ENCODE results near the gene PAK1. TPM values are rescaled to one million over a fixed set of nuclear protein-coding genes. Genes with fewer than 3 reads are reported as not detected.

PAK1 gene
- polyA plus RNA-seq, 1 donor (not counting 4 experiments of a cell fraction or from before 2014, with no cell fraction given) = 78.2 TPM

- H3K9me1 ChIP-seq (ENCODE audit: control insufficient read depth, extremely low read depth, insufficient read depth, low read length) = no peaks in the 10 kb centered on the region
- TF ChIP-seq EZH2 (IDR thresholded peaks at IDR 0.05; ENCODE audit: low read length) = no peak
- TF ChIP-seq, protein P1, sequence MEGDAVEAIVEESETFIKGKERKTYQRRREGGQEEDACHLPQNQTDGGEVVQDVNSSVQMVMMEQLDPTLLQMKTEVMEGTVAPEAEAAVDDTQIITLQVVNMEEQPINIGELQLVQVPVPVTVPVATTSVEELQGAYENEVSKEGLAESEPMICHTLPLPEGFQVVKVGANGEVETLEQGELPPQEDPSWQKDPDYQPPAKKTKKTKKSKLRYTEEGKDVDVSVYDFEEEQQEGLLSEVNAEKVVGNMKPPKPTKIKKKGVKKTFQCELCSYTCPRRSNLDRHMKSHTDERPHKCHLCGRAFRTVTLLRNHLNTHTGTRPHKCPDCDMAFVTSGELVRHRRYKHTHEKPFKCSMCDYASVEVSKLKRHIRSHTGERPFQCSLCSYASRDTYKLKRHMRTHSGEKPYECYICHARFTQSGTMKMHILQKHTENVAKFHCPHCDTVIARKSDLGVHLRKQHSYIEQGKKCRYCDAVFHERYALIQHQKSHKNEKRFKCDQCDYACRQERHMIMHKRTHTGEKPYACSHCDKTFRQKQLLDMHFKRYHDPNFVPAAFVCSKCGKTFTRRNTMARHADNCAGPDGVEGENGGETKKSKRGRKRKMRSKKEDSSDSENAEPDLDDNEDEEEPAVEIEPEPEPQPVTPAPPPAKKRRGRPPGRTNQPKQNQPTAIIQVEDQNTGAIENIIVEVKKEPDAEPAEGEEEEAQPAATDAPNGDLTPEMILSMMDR (optimal IDR thresholded peaks at IDR 0.05 in 1 of 3, IDR thresholded peaks at IDR 0.05 in 1 of 3, conservative IDR thresholded peaks at IDR 0.05 in 1 of 3; ENCODE audit: extremely low read depth in 1 of 3, insufficient read depth in 2 of 3, low read length in 3 of 3) = no peak
- H3K9me3 ChIP-seq (ENCODE audit: control insufficient read depth, low read depth, low read length) = no peaks in the 10 kb centered on the region
- H3K27me3 ChIP-seq (ENCODE audit: control insufficient read depth, extremely low read depth, insufficient read depth, low read length) = no peaks in the 10 kb centered on the region
- H4K20me1 ChIP-seq (ENCODE audit: control insufficient read depth, extremely low read depth, insufficient read depth, low read length) = no peaks in the 10 kb centered on the region
- DNase-seq (ENCODE audit: low read depth, low spot score) (no peak), FAIRE-seq (no peak)
- H2AFZ ChIP-seq (ENCODE audit: control insufficient read depth, low read length) = peak overlapping the region; percentile 93
- dilution Hi-C loops (cut with MboI; ENCODE audit: extremely low pct_ligation_motif_present, low sequenced_read_pairs) = no loop called here
- peak overlapping the region; percentile 49 for H3K27ac ChIP-seq (ENCODE audit: control insufficient read depth, insufficient read depth, low read length)
- peak overlapping the region; percentile 69 to 90 (median 72) for H3K4me3 ChIP-seq (ENCODE audit: control insufficient read depth in 2 of 3, extremely low read depth in 1 of 3, insufficient read depth in 2 of 3, low read depth in 1 of 3, low read length in 3 of 3)
- H3K79me2 ChIP-seq (ENCODE audit: control insufficient read depth, insufficient read depth, low read length) = peaks cover 2% of the 10 kb centered on the region
- peaks cover 12% of the 10 kb centered on the region for H3K4me1 ChIP-seq (ENCODE audit: control insufficient read depth, extremely low read depth, insufficient read depth, low read length)
- H3K9ac ChIP-seq (ENCODE audit: control insufficient read depth, extremely low read depth, insufficient read depth, low read length) = peak overlapping the region; percentile 88
- no peaks in the 10 kb centered on the region for H3K36me3 ChIP-seq (ENCODE audit: control insufficient read depth in 2 of 2, extremely low read depth in 1 of 2, insufficient read depth in 2 of 2, low read length in 2 of 2)
- H3K4me2 ChIP-seq (ENCODE audit: control insufficient read depth, extremely low read depth, insufficient read depth, low read depth, low read length) = peak overlapping the region; percentile 90
Measured at GRCh38 chr11:77472991-77473800, 698 bp downstream of the PAK1 start.

GRCh38 chr11:77471558-77472193 is 2.2 kb downstream of the PAK1 start:
- Histone ChIP-seq H3K79me2 (ENCODE audit: control insufficient read depth, insufficient read depth, low read length) (peaks cover 2% of the 10 kb centered on the region), H4K20me1 (ENCODE audit: control insufficient read depth, extremely low read depth, insufficient read depth, low read length) (no peaks in the 10 kb centered on the region), H3K9ac (ENCODE audit: control insufficient read depth, extremely low read depth, insufficient read depth, low read length) (no peak overlapping the region), H3K36me3 (ENCODE audit: control insufficient read depth in 2 of 2, extremely low read depth in 1 of 2, insufficient read depth in 2 of 2, low read length in 2 of 2) (no peaks in the 10 kb centered on the region), H3K9me3 (ENCODE audit: control insufficient read depth, low read depth, low read length) (no peaks in the 10 kb centered on the region), H3K4me1 (ENCODE audit: control insufficient read depth, extremely low read depth, insufficient read depth, low read length) (peaks cover 12% of the 10 kb centered on the region), H3K4me2 (ENCODE audit: control insufficient read depth, extremely low read depth, insufficient read depth, low read depth, low read length) (peak overlapping the region; percentile 17), H3K27ac (ENCODE audit: control insufficient read depth, insufficient read depth, low read length) (no peak overlapping the region), H3K27me3 (ENCODE audit: control insufficient read depth, extremely low read depth, insufficient read depth, low read length) (no peaks in the 10 kb centered on the region), H3K4me3 (ENCODE audit: control insufficient read depth in 2 of 3, extremely low read depth in 1 of 3, insufficient read depth in 2 of 3, low read depth in 1 of 3, low read length in 3 of 3) (no peak overlapping the region), H3K9me1 (ENCODE audit: control insufficient read depth, extremely low read depth, insufficient read depth, low read length) (no peaks in the 10 kb centered on the region), H2AFZ (ENCODE audit: control insufficient read depth, low read length) (no peak overlapping the region)
- DNase-seq (ENCODE audit: low read depth, low spot score) (no peak), FAIRE-seq (peak; percentile 51)
- dilution Hi-C loops (cut with MboI; ENCODE audit: extremely low pct_ligation_motif_present, low sequenced_read_pairs) = no loop called here
- TF ChIP-seq, protein P1 (optimal IDR thresholded peaks at IDR 0.05 in 1 of 3, IDR thresholded peaks at IDR 0.05 in 1 of 3, conservative IDR thresholded peaks at IDR 0.05 in 1 of 3; ENCODE audit: extremely low read depth in 1 of 3, insufficient read depth in 2 of 3, low read length in 3 of 3) = peak; percentile 20 to 41 (median 27)
- no peak for TF ChIP-seq EZH2 (IDR thresholded peaks at IDR 0.05; ENCODE audit: low read length)
